ENCODE measurements around the gene RIC8B. TPM values are rescaled to one million over a fixed set of nuclear protein-coding genes. Genes with fewer than 3 reads are reported as not detected.

Gene RIC8B
- total RNA-seq, 1 experiment from 2014 or later, result 14.9 TPM

DNA sequence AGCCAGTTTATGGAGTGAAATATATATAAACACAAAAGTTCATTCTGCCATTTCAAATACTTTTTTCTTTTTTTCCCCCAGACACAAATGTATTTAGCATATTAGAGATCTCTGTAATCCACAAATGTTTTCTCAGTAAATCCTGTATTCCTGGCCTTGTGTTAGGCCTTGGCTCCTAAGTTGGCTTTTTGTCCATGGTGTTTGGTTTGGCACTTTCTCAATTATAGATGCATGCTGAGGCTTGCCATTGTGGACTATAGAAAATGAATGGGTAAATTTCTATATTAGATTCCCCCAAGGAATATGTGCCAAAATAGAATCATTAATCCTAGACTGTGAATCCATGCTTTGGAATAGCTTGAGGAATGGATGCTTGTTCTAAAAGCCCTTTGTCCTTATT, 17.0 kb downstream of the RIC8B start:
- Histone ChIP-seq H3K4me3 (no peak overlapping the region), H3K36me3 (ENCODE audit: low read depth) (no peaks in the 10 kb centered on the region), H3F3A (ENCODE audit: insufficient read depth, low read depth) (no peaks in the 10 kb centered on the region), H3K4me2 (no peak overlapping the region), H3K27me3 (ENCODE audit: insufficient read depth, low read depth) (no peaks in the 10 kb centered on the region), H3K9me2 (ENCODE audit: insufficient read depth) (no peaks in the 10 kb centered on the region), H2AFZ (no peak overlapping the region), H3K4me1 (replicated peaks; ENCODE audit: insufficient read depth) (no peaks in the 10 kb centered on the region), H3K27ac (no peak overlapping the region), H3K79me2 (ENCODE audit: low read depth) (no peaks in the 10 kb centered on the region), H4K20me1 (ENCODE audit: insufficient read depth) (no peaks in the 10 kb centered on the region), H3K9me3 (ENCODE audit: insufficient read depth, low read depth) (no peaks in the 10 kb centered on the region; the same call in 1 of the 2 replicates)
- intact Hi-C loops (cut with micrococcal nuclease; ENCODE audit: unreplicated experiment), result no loop called here
- no peak for DNase-seq
- no TSS peak for BruUV-seq (replicated peaks)
- ChIA-PET CTCF (no interaction called here), POLR2A (ENCODE audit: unreplicated experiment) (no interaction called here)
- TF ChIP-seq EZH2 (IDR thresholded peaks at IDR 0.05; ENCODE audit: low read depth), result no peak
- TF ChIP-seq, protein P1, sequence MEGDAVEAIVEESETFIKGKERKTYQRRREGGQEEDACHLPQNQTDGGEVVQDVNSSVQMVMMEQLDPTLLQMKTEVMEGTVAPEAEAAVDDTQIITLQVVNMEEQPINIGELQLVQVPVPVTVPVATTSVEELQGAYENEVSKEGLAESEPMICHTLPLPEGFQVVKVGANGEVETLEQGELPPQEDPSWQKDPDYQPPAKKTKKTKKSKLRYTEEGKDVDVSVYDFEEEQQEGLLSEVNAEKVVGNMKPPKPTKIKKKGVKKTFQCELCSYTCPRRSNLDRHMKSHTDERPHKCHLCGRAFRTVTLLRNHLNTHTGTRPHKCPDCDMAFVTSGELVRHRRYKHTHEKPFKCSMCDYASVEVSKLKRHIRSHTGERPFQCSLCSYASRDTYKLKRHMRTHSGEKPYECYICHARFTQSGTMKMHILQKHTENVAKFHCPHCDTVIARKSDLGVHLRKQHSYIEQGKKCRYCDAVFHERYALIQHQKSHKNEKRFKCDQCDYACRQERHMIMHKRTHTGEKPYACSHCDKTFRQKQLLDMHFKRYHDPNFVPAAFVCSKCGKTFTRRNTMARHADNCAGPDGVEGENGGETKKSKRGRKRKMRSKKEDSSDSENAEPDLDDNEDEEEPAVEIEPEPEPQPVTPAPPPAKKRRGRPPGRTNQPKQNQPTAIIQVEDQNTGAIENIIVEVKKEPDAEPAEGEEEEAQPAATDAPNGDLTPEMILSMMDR (conservative IDR thresholded peaks at IDR 0.05), result no peak

DNA sequence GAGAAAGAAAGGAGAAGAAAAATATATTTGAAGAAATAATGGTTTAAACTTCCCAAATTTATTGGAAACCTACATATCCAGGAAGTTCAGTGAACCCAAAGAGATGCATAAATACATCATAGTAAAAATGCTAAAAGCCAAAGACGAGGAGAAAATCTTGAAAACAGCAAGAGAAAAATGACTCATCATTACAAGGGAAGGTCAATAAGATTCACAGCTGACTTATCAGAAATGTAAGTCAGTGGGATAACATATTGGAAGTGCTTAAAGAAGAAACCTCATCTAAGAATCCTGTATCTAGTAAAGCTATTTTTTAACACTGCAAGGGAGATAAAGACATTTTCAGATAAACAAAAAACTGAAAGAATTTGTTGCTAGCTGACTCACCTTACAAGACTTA, 19.9 kb downstream of the RIC8B start:
- Histone ChIP-seq H3K4me3 (no peak overlapping the region), H3K79me2 (ENCODE audit: low read depth) (no peaks in the 10 kb centered on the region), H3K9me3 (ENCODE audit: insufficient read depth, low read depth) (no peaks in the 10 kb centered on the region; the same call in 1 of the 2 replicates), H3K4me2 (no peak overlapping the region), H4K20me1 (ENCODE audit: insufficient read depth) (no peaks in the 10 kb centered on the region), H3K9me2 (ENCODE audit: insufficient read depth) (0 out of 2 replicates have a peak, but pooled peaks cover 3% of the 10 kb centered on the region), H3K4me1 (replicated peaks; ENCODE audit: insufficient read depth) (no peaks in the 10 kb centered on the region), H2AFZ (no peak overlapping the region), H3K36me3 (ENCODE audit: low read depth) (no peaks in the 10 kb centered on the region), H3F3A (ENCODE audit: insufficient read depth, low read depth) (no peaks in the 10 kb centered on the region), H3K27ac (no peak overlapping the region), H3K27me3 (ENCODE audit: insufficient read depth, low read depth) (no peaks in the 10 kb centered on the region)
- POLR2A ChIA-PET (ENCODE audit: unreplicated experiment), result no interaction called here
- no peak for DNase-seq
- intact Hi-C loops (cut with micrococcal nuclease; ENCODE audit: unreplicated experiment), result no loop called here
- BruUV-seq (replicated peaks), result no TSS peak
- TF ChIP-seq EZH2 (IDR thresholded peaks at IDR 0.05; ENCODE audit: low read depth), result no peak
- TF ChIP-seq, protein P1 (conservative IDR thresholded peaks at IDR 0.05), result no peak
- CTCF ChIA-PET, result interaction anchor here (0.6 kb wide), 1 partner anchor 327 kb away, joined by 3 read pairs; no protein-coding TSS in a partner anchor

DNA sequence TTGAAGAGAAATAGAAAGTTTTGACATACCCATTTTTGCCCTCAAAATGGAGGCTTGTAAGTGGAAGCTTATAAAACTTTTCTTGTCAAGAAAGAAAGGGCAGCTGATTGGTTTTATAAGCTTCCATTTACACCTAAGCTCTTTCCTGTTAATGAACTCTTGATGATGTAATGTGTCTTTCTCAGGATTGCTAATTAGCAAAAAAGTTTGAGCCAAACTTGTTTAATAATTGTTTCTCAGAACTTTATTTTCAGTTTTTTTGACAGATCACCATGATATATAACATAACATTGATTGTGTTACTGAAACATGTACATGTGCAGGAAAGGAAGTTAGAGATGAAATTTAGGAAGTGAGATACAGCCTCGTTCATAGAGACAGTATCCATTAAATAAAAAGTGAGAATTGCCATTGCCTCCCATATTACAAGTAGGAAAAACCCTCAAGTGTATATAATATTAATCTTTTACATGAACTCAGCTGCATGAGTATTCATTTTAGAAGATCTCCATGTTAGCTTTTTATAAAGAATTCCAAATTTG, 26.8 kb downstream of the RIC8B start:
- ChIA-PET POLR2A (ENCODE audit: unreplicated experiment) (no interaction called here), CTCF (no interaction called here)
- Histone ChIP-seq H3K27ac (no peak overlapping the region), H3K9me3 (ENCODE audit: insufficient read depth, low read depth) (no peaks in the 10 kb centered on the region), H3K79me2 (ENCODE audit: low read depth) (no peaks in the 10 kb centered on the region), H3K4me3 (no peak overlapping the region), H4K20me1 (ENCODE audit: insufficient read depth) (no peaks in the 10 kb centered on the region), H3F3A (ENCODE audit: insufficient read depth, low read depth) (no peaks in the 10 kb centered on the region), H3K27me3 (ENCODE audit: insufficient read depth, low read depth) (no peaks in the 10 kb centered on the region), H3K4me2 (no peak overlapping the region), H2AFZ (no peak overlapping the region), H3K4me1 (replicated peaks; ENCODE audit: insufficient read depth) (no peaks in the 10 kb centered on the region), H3K9me2 (ENCODE audit: insufficient read depth) (0 out of 2 replicates have a peak, but pooled peaks cover 3% of the 10 kb centered on the region), H3K36me3 (ENCODE audit: low read depth) (no peaks in the 10 kb centered on the region)
- no peak for TF ChIP-seq EZH2 (IDR thresholded peaks at IDR 0.05; ENCODE audit: low read depth)
- TF ChIP-seq, protein P1 (conservative IDR thresholded peaks at IDR 0.05), result no peak
- intact Hi-C loops (cut with micrococcal nuclease; ENCODE audit: unreplicated experiment), result no loop called here
- no peak for DNase-seq
- no TSS peak for BruUV-seq (replicated peaks)
